ENCODE measurements around the gene MVB12A. TPM values are rescaled to one million over a fixed set of nuclear protein-coding genes. Genes with fewer than 3 reads are reported as not detected.

MVB12A gene
- total RNA-seq, 1 donor from 2014 or later = 36.3 TPM

- no peak for TF ChIP-seq CTCF (IDR thresholded peaks at IDR 0.05)
- Histone ChIP-seq H3K27ac (no peak overlapping the region), H3K36me3 (no peaks in the 10 kb centered on the region), H3K4me3 (no peak overlapping the region), H3K4me1 (no peaks in the 10 kb centered on the region), H3K9me3 (no peaks in the 10 kb centered on the region), H3K27me3 (no peaks in the 10 kb centered on the region)
- DNase-seq = no peak
- intact Hi-C loops (cut with DNase I) = no loop called here
- no peak for ATAC-seq
Measured at GRCh38 chr19:17429641-17430113, 9.8 kb downstream of the MVB12A start.

GRCh38 chr19:17431417-17431816, 11.6 kb downstream of the MVB12A start:
- H3K27me3 ChIP-seq = no peaks in the 10 kb centered on the region
- no peak for TF ChIP-seq CTCF (IDR thresholded peaks at IDR 0.05)
- no peaks in the 10 kb centered on the region for H3K4me1 ChIP-seq
- H3K9me3 ChIP-seq = no peaks in the 10 kb centered on the region
- no peak for ATAC-seq
- H3K36me3 ChIP-seq = no peaks in the 10 kb centered on the region
- DNase-seq = no peak
- no peak overlapping the region for H3K4me3 ChIP-seq
- no peak overlapping the region for H3K27ac ChIP-seq
- intact Hi-C loops (cut with DNase I) = no loop called here

- no peak for TF ChIP-seq CTCF (IDR thresholded peaks at IDR 0.05)
- Histone ChIP-seq H3K27ac (no peak overlapping the region), H3K4me1 (no peaks in the 10 kb centered on the region), H3K27me3 (no peaks in the 10 kb centered on the region), H3K36me3 (no peaks in the 10 kb centered on the region), H3K4me3 (no peak overlapping the region), H3K9me3 (no peaks in the 10 kb centered on the region)
- intact Hi-C loops (cut with DNase I) = no loop called here
- DNase-seq (no peak), ATAC-seq (no peak)
Measured at GRCh38 chr19:17435218-17435617, 15.4 kb downstream of the MVB12A start.

GRCh38 chr19:17436094-17436873, 16.4 kb downstream of the MVB12A start:
- Histone ChIP-seq H3K27me3 (no peaks in the 10 kb centered on the region), H3K4me1 (no peaks in the 10 kb centered on the region), H3K9me3 (no peaks in the 10 kb centered on the region), H3K27ac (no peak overlapping the region), H3K4me3 (no peak overlapping the region), H3K36me3 (no peaks in the 10 kb centered on the region)
- TF ChIP-seq CTCF (IDR thresholded peaks at IDR 0.05) = no peak
- ATAC-seq = no peak
- intact Hi-C loops (cut with DNase I) = no loop called here
- DNase-seq = no peak

GRCh38 chr19:17436874-17437267, 17.0 kb downstream of the MVB12A start:
- DNase-seq (no peak), ATAC-seq (no peak)
- Histone ChIP-seq H3K27ac (no peak overlapping the region), H3K27me3 (no peaks in the 10 kb centered on the region), H3K9me3 (no peaks in the 10 kb centered on the region), H3K36me3 (no peaks in the 10 kb centered on the region), H3K4me3 (no peak overlapping the region), H3K4me1 (no peaks in the 10 kb centered on the region)
- intact Hi-C loops (cut with DNase I) = no loop called here
- no peak for TF ChIP-seq CTCF (IDR thresholded peaks at IDR 0.05)

Data from upper lobe of right lung (tissue), 1 donor.